GM18951 (cell line): ENCODE data around the gene PRSS58.

Source experiments
- POLR2A ChIP-seq: IDR thresholded peaks from 4 replicates; pipeline ENCODE4 v1.6.1; 2011; ENCODE audit warnings: mild to moderate bottlenecking; ENCODE audit not compliant: insufficient read length, insufficient read depth; ENCODE audit errors: extremely low read depth
- in situ Hi-C: fragments of 300-500 bp; cut with MboI; formaldehyde crosslinking; loops from one replicate; pipeline ENCODE4 v1.12.0; 2022; ENCODE audit warnings: low sequenced_read_pairs, mixed read lengths, inconsistent platforms; ENCODE audit not compliant: unreplicated experiment

PRSS58 gene, protein sequence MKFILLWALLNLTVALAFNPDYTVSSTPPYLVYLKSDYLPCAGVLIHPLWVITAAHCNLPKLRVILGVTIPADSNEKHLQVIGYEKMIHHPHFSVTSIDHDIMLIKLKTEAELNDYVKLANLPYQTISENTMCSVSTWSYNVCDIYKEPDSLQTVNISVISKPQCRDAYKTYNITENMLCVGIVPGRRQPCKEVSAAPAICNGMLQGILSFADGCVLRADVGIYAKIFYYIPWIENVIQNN

DNA sequence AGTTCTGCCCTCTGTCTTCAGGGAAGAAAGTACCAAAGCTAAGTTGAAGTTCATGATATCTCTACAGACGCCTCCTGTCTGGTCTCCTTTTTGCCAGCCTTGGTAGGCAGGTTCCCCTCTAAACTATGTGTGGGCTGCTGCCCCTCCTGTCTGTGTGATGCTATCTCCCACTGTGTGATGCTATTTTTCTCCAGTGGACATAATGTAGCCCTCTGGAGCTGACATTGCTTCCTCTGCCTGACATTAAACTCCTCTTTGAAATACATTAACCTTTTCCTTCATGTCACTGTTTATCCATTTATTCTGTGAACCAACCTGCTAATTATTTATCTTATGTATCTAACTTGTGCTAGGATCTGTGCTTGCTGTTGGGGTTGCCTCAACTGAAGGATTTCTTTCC is at the start of gene PRSS58:
Gene PRSS58, minus strand, starts transcription at position 101 of the 400 bp plus-strand sequence. CDS start 351 bp downstream, outside the sequence.
- TF ChIP-seq POLR2A, result no peak
- in situ Hi-C loops, result no loop called here

DNA sequence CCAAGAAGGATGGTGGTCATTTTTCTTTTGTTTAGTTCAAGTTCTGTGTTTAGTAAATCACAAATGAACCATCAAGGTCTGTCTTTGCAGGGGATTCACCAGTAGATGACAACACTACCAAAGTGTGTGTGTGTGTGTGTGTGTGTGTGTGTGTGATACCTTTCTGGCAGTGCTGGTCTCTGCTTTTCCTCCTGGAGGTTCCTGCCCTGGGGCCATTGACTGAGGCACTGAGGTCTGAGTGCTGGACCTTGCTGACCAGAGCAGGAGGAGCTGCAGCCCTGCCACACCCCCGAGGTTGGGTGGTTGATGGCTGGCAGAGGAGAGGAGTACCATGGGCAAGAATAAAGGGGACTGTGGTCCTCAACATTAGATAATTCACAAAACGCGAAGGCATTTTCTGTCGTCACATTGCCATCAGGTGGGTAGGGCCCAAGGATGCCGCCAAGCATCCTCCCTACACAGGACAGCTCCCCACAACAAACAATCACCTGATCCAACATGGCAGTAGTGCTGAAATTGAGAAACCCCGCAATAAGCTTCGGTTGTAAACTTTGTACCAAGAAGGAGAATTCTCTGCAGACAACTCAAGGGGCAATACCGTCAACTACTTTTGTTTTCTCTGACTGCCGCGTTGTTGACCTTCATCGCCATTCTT is 49.5 kb upstream of the PRSS58 start:
- in situ Hi-C loops, result no loop called here
- TF ChIP-seq POLR2A, result no peak

DNA sequence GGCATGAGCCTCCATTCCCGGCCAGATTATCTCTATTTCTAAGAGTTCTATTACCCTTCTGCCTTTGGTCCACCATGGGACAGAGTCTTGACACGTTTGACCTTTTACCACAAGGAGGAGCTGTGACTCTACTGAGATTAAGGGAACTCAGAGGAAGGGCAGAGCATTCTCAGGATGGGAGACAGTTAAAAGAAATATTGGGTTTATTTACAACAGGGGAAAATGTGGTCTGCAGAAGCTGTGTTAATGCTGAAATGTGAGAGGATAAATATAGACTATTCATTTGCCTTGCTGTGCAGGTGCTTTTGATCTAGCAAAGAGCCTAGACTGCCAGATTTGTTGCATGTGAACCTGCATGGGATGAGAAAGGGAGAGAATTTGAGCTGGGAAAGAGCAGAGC is 45.8 kb upstream of the PRSS58 start:
- in situ Hi-C loops, result no loop called here
- TF ChIP-seq POLR2A, result no peak

DNA sequence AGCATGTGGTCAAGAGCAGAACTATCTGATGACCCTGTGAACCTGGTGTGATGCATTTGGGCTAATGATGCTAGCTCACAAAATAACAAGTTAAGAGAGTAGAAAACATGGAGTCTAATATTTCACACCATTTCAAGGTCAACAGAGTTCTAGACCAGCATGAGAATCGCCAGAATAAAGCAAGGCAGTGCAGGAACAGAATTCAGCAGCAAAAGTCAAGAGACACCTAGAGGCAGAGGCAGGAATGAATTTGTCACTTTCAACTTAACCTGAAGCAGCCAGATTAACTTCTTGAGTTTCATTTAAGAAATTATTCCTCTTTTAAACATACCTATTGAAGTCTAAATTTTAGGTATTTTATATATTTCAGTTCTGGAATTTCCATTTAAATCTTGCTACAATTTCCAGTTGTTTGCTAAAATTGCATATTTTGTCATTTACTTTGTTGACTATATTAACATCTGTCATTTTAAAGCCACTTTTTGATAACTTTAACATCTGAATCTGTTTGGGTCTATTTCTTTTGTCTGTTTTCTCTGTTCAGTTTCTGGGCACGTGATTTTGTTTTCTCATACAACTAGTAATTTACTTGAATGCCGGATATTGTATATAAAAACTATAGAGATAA is 44.2 kb upstream of the PRSS58 start:
- in situ Hi-C loops, result no loop called here
- TF ChIP-seq POLR2A, result no peak

DNA sequence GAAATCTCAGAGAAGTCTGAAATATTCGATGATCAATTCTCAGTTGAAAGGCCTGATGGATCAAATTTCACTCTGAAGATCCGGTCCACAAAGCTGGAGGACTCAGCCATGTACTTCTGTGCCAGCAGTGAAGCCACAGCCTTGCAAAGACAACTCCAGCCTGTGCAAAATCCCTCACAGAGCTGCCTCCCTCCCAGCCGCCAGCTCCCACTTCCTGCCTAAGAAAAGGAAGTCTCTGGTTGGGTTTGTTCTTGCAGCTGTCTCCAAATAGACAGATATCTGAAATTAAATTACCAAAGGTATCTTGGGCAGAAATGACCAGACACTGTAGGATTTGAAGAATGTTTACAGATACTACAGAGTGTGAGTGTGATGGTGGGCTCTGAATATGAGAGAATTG is 43.4 kb upstream of the PRSS58 start:
- TF ChIP-seq POLR2A, result no peak
- in situ Hi-C loops, result no loop called here

DNA sequence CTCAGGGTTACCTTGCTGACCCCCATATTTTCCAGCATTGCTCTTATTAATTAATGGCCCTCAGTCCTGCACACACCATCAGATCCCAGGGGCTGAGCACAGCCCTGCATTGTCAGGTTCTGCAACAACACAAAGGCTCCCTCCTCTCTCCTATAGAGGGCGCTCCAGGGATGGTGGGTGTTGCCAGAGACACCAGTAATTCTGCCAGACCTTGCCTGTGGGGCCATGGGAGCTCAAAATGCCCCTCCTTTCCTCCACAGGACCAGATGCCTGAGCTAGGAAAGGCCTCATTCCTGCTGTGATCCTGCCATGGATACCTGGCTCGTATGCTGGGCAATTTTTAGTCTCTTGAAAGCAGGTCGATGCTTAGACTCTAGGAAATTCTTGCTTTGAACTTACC is 42.8 kb upstream of the PRSS58 start:
- in situ Hi-C loops, result no loop called here
- no peak for TF ChIP-seq POLR2A

DNA sequence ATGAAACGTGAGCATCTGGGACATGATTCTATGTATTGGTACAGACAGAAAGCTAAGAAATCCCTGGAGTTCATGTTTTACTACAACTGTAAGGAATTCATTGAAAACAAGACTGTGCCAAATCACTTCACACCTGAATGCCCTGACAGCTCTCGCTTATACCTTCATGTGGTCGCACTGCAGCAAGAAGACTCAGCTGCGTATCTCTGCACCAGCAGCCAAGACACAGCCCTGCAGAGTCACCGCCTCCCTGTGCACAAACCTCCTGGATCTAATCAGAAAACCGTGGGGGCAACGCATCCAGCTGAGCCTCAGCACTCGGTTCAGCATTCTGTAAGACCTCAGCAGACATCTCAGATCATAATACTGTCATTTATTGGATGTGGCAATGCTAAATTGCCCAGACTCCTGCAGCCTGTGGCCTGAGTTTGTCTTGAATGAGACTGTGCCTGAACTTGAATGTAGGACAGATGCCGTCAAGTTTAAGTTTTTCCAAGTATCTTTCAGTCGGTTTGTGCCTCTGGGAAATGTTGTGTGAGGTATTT is 41.5 kb upstream of the PRSS58 start:
- in situ Hi-C loops, result no loop called here
- TF ChIP-seq POLR2A, result no peak

DNA sequence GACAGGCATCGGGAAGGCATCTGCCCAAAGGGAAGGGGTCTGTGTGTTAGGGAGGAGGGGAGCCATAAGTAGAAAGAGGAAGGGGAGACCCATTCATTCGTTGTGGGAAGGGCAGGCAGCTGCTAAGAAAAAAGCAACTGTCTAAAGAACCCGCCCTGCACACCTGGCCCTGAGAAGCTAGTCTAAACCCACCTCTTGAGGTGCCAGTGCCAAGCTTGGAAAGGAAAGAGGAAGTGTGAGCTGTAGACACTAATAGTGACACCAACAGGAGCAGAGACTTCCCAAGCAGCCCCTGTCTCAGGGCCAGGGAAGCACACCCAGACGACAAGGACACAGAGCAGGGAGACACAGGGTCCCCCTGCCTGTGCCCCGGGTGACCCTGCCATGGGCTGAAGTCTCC is 40.8 kb upstream of the PRSS58 start:
- in situ Hi-C loops, result no loop called here
- TF ChIP-seq POLR2A, result no peak

DNA sequence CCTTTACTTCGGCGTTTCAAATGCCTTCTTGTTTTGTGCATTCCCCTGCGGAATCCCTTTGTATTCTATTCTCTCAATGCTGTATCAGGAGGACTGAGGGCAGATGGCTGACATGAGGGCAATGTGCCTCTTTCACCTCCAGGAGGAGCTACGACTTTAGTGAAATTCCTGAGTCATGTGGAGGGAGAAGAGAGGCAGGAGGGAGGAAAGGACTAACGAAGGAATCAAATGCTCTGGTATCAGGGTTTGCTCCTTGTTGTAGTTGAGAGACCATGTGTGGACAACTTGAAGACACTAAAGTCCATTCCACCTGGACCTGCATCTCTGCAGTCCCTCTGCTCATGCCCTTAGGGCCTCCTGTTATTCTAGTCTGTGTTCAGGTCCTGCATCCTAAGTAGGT is 40.2 kb upstream of the PRSS58 start:
- in situ Hi-C loops, result no loop called here
- no peak for TF ChIP-seq POLR2A

DNA sequence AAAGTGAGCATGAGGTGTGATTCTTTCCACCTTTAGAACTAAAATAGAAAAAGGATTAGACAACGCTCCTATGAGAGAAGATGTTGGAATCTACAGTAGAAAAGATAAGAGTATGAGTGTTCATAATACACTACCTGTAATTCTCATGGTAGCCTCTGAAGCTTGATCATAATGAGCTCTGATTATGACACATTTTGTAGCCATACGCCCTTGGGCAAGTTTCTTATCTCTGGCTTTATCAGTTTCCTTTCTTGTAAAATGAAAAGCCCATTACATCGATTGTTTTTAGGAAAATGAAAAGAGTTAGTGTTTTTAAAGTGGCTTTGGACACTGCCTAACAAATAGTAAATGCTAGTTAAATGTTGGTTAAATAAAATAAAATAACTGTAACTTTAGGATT is 22.4 kb upstream of the PRSS58 start:
- no peak for TF ChIP-seq POLR2A
- in situ Hi-C loops, result no loop called here

DNA sequence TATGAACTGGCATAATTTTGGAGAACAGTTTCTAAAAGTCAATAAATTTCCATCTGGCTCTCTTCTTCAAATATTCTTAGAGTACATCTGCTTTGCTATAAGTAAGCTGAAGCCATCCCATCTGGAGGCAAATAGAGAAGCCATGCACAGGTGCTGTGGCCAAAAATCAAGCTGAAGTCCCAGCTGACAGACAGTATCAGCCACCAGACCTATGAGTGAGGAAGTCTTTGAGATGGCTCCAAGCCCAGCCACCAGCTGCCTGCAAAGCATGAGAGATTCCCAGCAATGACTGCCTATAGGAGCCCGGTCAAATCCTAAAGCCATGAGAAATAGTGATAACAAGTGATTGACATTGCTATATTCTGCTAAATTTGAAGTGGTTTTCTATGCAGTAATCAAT is 21.7 kb upstream of the PRSS58 start:
- no peak for TF ChIP-seq POLR2A
- in situ Hi-C loops, result no loop called here

DNA sequence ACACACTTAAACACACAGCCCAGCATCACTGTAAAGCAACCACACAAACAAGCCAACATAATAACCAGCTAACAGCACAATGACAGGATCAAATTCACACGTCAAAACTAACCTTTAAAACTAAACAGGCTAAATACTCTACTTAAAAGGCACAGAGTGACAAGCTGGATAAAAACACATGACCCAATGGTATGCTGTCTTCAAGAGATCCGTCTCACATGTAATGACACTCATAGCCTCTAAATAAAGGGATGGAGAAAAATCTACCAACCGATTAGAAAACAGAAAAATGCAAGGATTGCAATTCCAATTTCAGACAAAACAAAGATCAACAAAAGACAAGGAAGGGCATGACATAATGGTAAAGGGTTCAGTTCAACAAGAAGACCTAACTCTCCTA is 17.2 kb upstream of the PRSS58 start:
- in situ Hi-C loops, result no loop called here

DNA sequence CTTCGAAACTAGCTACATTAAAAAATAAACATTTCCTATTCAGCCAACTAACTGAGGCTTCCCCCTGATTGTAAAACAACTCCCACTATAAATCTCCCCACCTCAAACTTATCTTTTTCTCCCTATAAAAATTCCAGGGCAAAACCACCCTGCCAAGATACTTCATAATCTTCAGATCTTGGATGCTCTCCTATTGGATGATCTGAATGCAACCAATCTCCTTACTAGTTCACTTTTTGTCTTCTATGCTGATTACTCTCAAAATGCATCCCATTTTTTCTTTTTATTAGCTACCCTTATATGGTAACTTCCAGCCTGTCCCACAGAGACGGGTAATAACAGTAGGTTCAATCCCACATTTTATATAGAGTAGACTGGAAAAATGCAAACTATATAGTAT is 15.0 kb upstream of the PRSS58 start:
- in situ Hi-C loops, result no loop called here
- TF ChIP-seq POLR2A, result no peak

More for the DNA sequence above, 17.2 kb upstream of the PRSS58 start:
- no peak for TF ChIP-seq POLR2A
